IPS-20b (cell line): ENCODE data around the gene BAD.

ENCODE experiments used
- H3K27ac ChIP-seq: one replicate; pipeline ENCODE4 v1.5.1; 2013; ENCODE audit warnings: low read length
- H3K27me3 ChIP-seq: 2 replicates; pipeline ENCODE4 v1.6.1; 2013; ENCODE audit warnings: mild to moderate bottlenecking, low read length, inconsistent platforms; ENCODE audit not compliant: insufficient read depth
- H3K36me3 ChIP-seq: 2 replicates; pipeline ENCODE4 v1.6.1; 2013; ENCODE audit warnings: low read depth, mild to moderate bottlenecking, inconsistent platforms, low read length, moderate library complexity; ENCODE audit not compliant: insufficient read depth
- H3K4me1 ChIP-seq: 2 replicates; pipeline ENCODE4 v1.6.1; 2013; ENCODE audit warnings: mild to moderate bottlenecking, control low read depth, inconsistent platforms, low read length, moderate library complexity; ENCODE audit not compliant: insufficient read depth
- H3K4me3 ChIP-seq: 2 replicates; pipeline ENCODE4 v1.5.1; 2013; ENCODE audit warnings: mild to moderate bottlenecking, low read length, inconsistent platforms
- H3K9ac ChIP-seq: 2 replicates; pipeline ENCODE4 v1.6.1; 2013; ENCODE audit warnings: low read depth, mild to moderate bottlenecking, inconsistent platforms, low read length, moderate library complexity
- H3K9me3 ChIP-seq: 2 replicates; pipeline ENCODE4 v1.6.1; 2013; ENCODE audit warnings: mild to moderate bottlenecking, low read depth, low read length, inconsistent platforms; ENCODE audit not compliant: insufficient read depth

BAD gene

DNA sequence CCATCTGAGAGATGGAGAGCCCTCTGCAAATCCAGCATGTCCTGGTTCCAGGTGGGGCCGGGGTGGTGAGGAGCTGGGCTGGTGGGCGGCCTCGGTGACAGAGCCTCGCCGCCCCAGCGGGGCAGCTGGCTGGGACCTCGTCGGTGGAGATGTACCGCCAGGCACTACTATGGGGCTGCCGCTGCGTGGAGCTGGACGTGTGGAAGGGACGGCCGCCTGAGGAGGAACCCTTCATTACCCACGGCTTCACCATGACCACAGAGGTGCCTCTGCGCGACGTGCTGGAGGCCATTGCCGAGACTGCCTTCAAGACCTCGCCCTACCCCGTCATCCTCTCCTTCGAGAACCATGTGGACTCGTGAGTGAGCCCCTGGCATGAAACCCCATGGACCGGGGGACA, 26.1 kb downstream of the BAD start:
- Histone ChIP-seq H3K4me3 (no peak overlapping the region), H3K4me1 (peaks cover 1% of the 10 kb centered on the region; the same call in 1 of the 2 replicates), H3K27ac (no peak overlapping the region), H3K9ac (no peak overlapping the region), H3K9me3 (no peaks in the 10 kb centered on the region), H3K36me3 (peaks cover 77% of the 10 kb centered on the region), H3K27me3 (no peaks in the 10 kb centered on the region)

DNA sequence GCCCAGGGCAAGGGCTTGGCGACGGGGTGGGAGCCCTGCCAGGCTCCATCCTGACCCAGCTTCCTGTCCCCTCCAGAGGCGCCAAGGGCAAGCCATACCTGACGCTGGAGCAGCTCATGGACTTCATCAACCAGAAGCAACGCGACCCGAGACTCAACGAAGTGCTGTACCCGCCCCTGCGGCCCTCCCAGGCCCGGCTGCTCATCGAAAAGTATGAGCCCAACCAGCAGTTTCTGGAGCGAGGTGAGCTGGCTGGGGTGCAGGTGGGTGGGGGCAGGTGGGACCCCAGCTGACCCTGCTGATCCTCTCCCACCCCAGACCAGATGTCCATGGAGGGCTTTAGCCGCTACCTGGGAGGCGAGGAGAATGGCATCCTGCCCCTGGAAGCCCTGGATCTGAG, 28.2 kb downstream of the BAD start:
- H3K9ac ChIP-seq, result no peak overlapping the region
- H3K4me1 ChIP-seq, result no peaks in the 10 kb centered on the region
- no peak overlapping the region for H3K4me3 ChIP-seq
- peaks cover 57% of the 10 kb centered on the region for H3K36me3 ChIP-seq
- H3K9me3 ChIP-seq, result no peaks in the 10 kb centered on the region
- H3K27me3 ChIP-seq, result no peaks in the 10 kb centered on the region
- no peak overlapping the region for H3K27ac ChIP-seq

DNA sequence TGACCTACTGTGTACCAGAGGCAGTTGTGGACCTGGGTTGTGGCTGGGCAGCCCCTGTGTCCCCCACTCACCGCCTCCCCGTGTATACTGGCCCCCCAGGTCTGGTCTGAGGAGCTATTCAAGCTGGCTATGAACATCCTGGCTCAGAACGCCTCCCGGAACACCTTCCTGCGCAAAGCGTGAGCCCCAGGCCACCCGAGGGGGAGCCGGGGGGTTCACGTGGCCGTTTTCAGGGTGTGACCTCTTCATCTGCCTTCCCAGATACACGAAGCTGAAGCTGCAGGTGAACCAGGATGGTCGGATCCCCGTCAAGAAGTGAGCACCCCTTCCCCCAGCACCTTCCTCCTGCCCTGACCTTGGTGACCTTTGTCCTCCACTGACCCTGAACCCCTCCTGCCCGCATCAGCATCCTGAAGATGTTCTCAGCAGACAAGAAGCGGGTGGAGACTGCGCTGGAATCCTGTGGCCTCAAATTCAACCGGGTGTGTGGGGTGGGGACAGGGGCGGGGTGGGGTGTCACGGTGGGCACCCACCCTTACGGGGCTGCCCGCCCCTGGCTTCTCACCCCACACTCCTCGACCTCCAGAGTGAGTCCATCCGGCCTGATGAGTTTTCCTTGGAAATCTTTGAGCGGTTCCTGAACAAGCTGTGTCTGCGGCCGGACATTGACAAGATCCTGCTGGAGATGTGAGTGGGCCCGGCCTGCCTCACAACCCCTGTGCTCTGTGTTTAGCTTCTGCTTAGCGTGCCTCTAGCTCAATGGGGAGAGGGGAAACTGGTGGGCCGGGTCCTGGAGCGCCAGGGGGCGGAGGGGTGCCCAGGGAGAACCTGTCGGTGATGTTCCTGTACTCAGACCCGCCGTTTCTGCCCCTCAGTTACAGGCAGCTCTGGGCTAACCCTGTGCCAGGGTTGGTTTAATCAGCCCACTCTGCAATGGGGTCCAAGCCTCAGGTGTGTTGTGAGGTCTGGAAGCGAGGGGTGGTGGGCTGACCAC, 29.0 kb downstream of the BAD start:
- no peak overlapping the region for H3K9ac ChIP-seq
- H3K27ac ChIP-seq, result no peak overlapping the region
- no peaks in the 10 kb centered on the region for H3K27me3 ChIP-seq
- H3K9me3 ChIP-seq, result no peaks in the 10 kb centered on the region
- peaks cover 3% of the 10 kb centered on the region; the same call in 1 of the 2 replicates for H3K4me1 ChIP-seq
- H3K36me3 ChIP-seq, result peaks cover 48% of the 10 kb centered on the region
- no peak overlapping the region for H3K4me3 ChIP-seq

DNA sequence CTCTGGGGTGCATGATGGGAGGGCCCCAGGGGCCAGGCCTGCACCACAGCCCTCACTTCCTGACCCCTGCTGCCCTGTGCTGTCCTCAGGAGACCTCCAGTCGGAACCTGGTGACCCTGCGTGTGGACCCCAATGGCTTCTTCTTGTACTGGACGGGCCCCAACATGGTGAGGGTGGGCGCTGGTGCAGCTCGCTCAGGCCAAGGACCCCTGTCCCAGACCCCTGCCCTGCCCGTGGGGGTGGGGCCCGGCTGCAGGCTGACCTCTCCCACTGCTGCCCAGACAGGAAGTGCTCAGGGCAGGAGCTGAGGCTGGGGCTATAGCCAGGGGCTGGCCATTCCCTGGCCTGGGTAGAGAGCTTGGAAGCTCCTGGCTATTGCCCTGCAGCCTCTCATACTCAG, 30.1 kb downstream of the BAD start:
- Histone ChIP-seq H3K36me3 (peaks cover 37% of the 10 kb centered on the region), H3K27ac (no peak overlapping the region), H3K4me3 (no peak overlapping the region), H3K9ac (no peak overlapping the region), H3K4me1 (peaks cover 13% of the 10 kb centered on the region; the same call in 1 of the 2 replicates), H3K9me3 (no peaks in the 10 kb centered on the region), H3K27me3 (no peaks in the 10 kb centered on the region)

DNA sequence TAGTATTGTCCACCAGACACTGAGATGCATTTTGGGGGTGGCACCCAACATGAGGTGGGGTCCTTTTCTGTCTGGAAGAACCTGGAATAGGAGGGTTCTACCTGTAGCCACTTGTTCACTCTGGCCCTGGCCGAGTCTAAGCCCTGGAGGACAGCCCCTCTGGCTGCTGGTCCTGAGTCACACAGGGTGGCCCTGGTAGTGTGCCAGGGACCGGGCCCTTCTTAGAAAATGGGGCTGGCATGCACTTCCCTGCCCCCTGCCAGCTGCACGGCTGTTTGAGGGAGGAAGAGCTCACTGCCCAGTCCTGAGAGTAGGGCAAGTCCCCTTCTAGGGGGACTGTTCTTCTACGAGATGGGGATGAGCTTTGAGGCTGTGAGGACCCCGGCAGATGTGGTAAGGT, 31.0 kb downstream of the BAD start:
- Histone ChIP-seq H3K9ac (peak overlapping the region; percentile 90; the same call in 1 of the 2 replicates), H3K27ac (no peak overlapping the region), H3K4me3 (peak overlapping the region; percentile 94; the same call in 1 of the 2 replicates), H3K4me1 (peaks cover 20% of the 10 kb centered on the region), H3K27me3 (no peaks in the 10 kb centered on the region), H3K9me3 (no peaks in the 10 kb centered on the region), H3K36me3 (peaks cover 29% of the 10 kb centered on the region)

DNA sequence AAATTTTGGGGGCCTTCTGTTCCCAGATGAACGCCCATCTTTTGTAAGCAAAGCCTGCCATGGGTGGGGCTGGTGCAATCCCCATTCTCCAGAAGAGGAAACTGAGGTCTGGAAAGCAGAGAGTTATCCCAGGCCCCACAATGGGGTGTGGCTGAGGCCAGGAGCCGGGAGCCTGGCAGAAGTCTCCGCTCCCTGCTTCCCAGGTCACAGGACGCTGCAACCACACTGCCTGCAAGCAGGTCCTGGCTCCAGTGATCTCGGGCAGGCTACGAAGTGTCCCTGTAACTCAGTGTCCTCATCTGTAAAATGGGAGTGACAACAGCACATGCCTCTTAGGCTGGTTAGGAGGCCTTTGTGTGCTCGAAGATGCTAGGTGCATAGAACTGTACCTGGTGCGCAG, 31.4 kb downstream of the BAD start:
- no peak overlapping the region for H3K27ac ChIP-seq
- H3K27me3 ChIP-seq, result no peaks in the 10 kb centered on the region
- H3K36me3 ChIP-seq, result peaks cover 24% of the 10 kb centered on the region
- H3K4me1 ChIP-seq, result peaks cover 24% of the 10 kb centered on the region
- H3K4me3 ChIP-seq, result peak overlapping the region; percentile 94; the same call in 1 of the 2 replicates
- H3K9ac ChIP-seq, result peak overlapping the region; percentile 90; the same call in 1 of the 2 replicates
- no peaks in the 10 kb centered on the region for H3K9me3 ChIP-seq

DNA sequence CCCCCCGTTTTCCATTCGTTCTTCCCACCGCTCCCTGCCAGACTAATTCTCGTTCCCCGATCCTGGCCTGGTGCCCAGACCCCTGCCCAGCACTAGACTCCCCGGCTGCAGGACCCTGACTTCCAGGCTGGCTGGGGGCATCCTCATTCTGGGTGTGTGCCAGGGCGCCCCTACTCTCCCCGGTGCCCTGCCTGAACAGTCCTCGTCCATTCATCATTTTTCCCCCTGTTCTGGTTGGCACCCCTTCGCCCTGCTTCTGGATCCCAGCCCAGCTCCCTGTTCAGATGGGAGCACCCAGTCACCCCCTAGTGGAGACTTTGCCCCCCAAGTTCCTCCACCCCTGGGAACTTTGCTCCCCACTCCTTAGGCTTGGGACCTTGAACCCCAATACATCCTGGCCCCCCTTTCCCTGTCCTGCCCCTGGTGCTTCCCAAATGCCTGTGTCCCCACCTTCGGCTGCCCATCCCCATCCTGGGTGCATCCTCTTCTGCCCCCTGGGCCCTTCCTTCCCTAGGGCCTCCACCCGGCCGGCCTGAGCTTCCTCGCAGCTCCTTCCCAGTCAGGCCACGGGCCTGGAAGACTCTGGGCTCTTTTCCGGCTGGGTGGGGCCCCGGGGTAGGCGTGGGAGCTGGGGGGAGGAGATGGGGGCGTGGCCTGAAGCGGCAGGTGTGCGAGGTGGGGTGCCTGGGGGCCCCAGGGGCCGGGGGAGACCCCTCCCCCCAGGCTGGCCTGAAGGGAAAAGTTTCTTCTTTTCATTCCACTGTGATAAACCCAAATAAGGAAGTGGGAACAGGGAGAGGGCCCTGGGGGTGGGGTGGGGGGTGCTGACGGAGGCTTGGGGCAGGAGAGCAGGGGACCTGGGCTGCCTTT, 32.2 kb downstream of the BAD start:
- H3K9me3 ChIP-seq, result no peaks in the 10 kb centered on the region
- peak overlapping the region; percentile 32 for H3K27ac ChIP-seq
- peak overlapping the region; percentile 90; the same call in 1 of the 2 replicates for H3K9ac ChIP-seq
- peaks cover 24% of the 10 kb centered on the region for H3K36me3 ChIP-seq
- peaks cover 28% of the 10 kb centered on the region for H3K4me1 ChIP-seq
- H3K4me3 ChIP-seq, result peak overlapping the region; percentile 94
- no peaks in the 10 kb centered on the region for H3K27me3 ChIP-seq

DNA sequence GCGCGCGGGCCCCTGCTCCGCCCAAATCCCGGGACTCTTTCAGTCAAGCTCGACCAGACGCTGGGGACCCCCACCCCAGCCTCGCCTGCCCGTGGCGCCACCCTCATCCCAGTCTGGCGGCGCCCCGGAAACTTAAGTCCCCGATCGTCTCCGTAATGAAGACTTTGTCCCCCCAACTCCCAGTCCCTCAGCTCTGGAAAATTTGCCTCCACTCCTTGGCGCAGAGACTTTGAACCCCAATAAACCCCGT, 32.8 kb downstream of the BAD start:
- Histone ChIP-seq H3K4me1 (peaks cover 28% of the 10 kb centered on the region), H3K27ac (peak overlapping the region; percentile 32)

DNA sequence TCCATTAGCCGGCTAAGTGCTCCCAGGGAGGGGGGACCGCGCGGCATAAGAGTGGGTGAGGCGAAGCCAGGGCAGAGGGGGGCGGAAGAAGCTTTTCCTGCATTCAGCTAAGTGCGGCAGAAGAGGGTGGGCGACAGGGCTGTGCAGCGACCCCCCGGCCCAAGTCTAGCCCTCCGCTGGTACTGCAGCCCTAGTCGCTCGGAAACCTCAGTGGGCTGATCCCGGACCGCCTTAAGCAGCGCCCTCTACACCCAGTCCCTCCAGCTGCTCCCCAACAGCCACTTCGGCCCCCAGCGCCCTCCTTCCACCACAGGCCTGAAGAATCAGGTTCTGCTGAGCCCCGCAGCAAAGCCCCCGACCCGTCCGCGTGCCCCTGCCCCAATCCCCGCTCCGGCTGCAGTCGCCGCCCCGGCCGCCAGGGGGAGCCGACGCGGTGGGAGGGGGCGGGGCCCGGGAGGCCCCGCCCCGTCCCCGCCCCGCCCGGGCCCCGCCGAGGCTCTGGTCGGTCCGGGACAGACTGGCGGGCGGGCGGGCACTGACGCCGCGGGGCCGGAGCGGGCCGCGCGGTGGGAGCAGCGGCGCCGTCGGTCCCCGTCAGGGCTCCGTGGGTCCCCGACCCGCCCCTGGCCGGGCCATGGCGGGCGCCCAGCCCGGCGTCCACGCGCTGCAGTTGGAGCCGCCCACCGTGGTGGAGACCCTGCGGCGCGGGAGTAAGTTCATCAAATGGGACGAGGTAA, 33.3 kb downstream of the BAD start, which contains the start of gene PLCB3:
Gene PLCB3 (plus strand): TSS at position 515 of the 737 bp plus-strand sequence. CDS start 120 bp downstream, at position 635.
- Histone ChIP-seq H3K27me3 (no peaks in the 10 kb centered on the region), H3K36me3 (peaks cover 18% of the 10 kb centered on the region), H3K27ac (peak within 1 kb of the TSS; percentile 87), H3K4me1 (peaks cover 28% of the 10 kb centered on the region), H3K9me3 (no peaks in the 10 kb centered on the region), H3K4me3 (peak within 1 kb of the TSS; percentile 94), H3K9ac (peak within 1 kb of the TSS; percentile 90; the same call in 1 of the 2 replicates)

More for the DNA sequence above, 32.8 kb downstream of the BAD start:
- peaks cover 23% of the 10 kb centered on the region for H3K36me3 ChIP-seq
- no peaks in the 10 kb centered on the region for H3K27me3 ChIP-seq
- no peaks in the 10 kb centered on the region for H3K9me3 ChIP-seq
- peak overlapping the region; percentile 94 for H3K4me3 ChIP-seq
- H3K9ac ChIP-seq, result peak overlapping the region; percentile 90; the same call in 1 of the 2 replicates

DNA sequence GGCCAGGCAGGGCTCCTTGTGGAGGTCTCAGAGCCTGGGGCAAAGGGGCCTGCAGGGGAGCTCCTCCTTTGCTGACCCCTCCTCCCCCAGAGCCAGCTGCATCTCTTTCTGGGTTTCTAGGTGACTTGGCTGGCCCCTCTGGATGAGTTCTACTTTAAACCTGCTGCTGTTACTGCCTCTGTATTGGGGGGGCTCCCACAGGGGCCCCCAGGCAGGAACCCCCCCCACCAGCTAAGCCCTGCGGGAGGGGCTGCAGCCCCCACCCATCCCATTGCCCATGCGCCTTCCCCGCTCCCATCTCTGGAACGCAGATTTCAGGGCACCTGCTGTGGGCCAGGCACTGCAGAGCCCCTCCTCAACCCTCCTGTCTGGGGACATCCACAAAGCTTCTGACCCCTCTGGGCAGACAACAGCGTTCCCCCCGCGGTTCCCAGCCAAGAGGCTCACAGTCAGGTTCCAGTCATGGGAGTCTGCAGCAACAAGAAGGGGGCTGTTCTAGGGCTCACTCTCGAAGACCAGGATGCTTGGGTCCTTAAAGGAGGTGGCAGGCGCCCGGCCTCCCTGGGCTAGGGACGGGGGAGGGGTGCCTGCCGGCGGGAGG, 34.0 kb downstream of the BAD start:
- H3K9ac ChIP-seq, result peak overlapping the region; percentile 80; the same call in 1 of the 2 replicates
- no peaks in the 10 kb centered on the region for H3K27me3 ChIP-seq
- peak overlapping the region; percentile 87 for H3K27ac ChIP-seq
- H3K36me3 ChIP-seq, result peaks cover 11% of the 10 kb centered on the region
- peak overlapping the region; percentile 62 for H3K4me3 ChIP-seq
- peaks cover 28% of the 10 kb centered on the region for H3K4me1 ChIP-seq
- no peaks in the 10 kb centered on the region for H3K9me3 ChIP-seq
